ENCODE measurements around the gene UGT3A1.
"Not testable (repeated sequence)": the region's sequence is repeated elsewhere in the genome, so short reads cannot be mapped to it uniquely, and the experiment has no call there.

Gene UGT3A1

GRCh38 chr5:35990941-35991611, at the start of gene UGT3A1:
Gene UGT3A1 (minus strand): TSS chr5:35991390. CDS start chr5:35991240, 150 bp downstream.
- no peak for DNase-seq (ENCODE audit: low read depth)

GRCh38 chr5:36035696-36036095, 44.5 kb upstream of the UGT3A1 start:
- DNase-seq (ENCODE audit: low read depth), result no peak

- not testable (repeated sequence) for DNase-seq (ENCODE audit: low read depth)
Observed at GRCh38 chr5:36034536-36035134, 43.4 kb upstream of the UGT3A1 start.

GRCh38 chr5:36033486-36033885, 42.3 kb upstream of the UGT3A1 start:
- no peak for DNase-seq (ENCODE audit: low read depth)

GRCh38 chr5:36033047-36033446, 41.9 kb upstream of the UGT3A1 start:
- no peak for DNase-seq (ENCODE audit: low read depth)

- DNase-seq (ENCODE audit: low read depth), result no peak
Observed at GRCh38 chr5:36031223-36031622, 40.0 kb upstream of the UGT3A1 start.

GRCh38 chr5:36029914-36030313, 38.7 kb upstream of the UGT3A1 start:
- no peak for DNase-seq (ENCODE audit: low read depth)

- no peak for DNase-seq (ENCODE audit: low read depth)
Observed at GRCh38 chr5:36028816-36029465, 37.8 kb upstream of the UGT3A1 start.

- no peak for DNase-seq (ENCODE audit: low read depth)
Observed at GRCh38 chr5:36027711-36028110, 36.5 kb upstream of the UGT3A1 start.

GRCh38 chr5:36026706-36027465, 35.7 kb upstream of the UGT3A1 start:
- DNase-seq (ENCODE audit: low read depth), result no peak

GRCh38 chr5:36022246-36022645, 31.1 kb upstream of the UGT3A1 start:
- not testable (repeated sequence) for DNase-seq (ENCODE audit: low read depth)

- DNase-seq (ENCODE audit: low read depth), result not testable (repeated sequence)
Observed at GRCh38 chr5:36019584-36019983, 28.4 kb upstream of the UGT3A1 start.

GRCh38 chr5:36017622-36018021, 26.4 kb upstream of the UGT3A1 start:
- no peak for DNase-seq (ENCODE audit: low read depth)

- no peak for DNase-seq (ENCODE audit: low read depth)
Observed at GRCh38 chr5:36017004-36017403, 25.8 kb upstream of the UGT3A1 start.

GRCh38 chr5:36013182-36013581, 22.0 kb upstream of the UGT3A1 start:
- DNase-seq (ENCODE audit: low read depth), result no peak

GRCh38 chr5:36009698-36010097, 18.5 kb upstream of the UGT3A1 start:
- no peak for DNase-seq (ENCODE audit: low read depth)

GRCh38 chr5:36007366-36007765, 16.2 kb upstream of the UGT3A1 start:
- DNase-seq (ENCODE audit: low read depth), result no peak

- no peak for DNase-seq (ENCODE audit: low read depth)
Observed at GRCh38 chr5:36006163-36006562, 15.0 kb upstream of the UGT3A1 start.

GRCh38 chr5:36001032-36001431, 9.8 kb upstream of the UGT3A1 start:
- no peak for DNase-seq (ENCODE audit: low read depth)

- no peak for DNase-seq (ENCODE audit: low read depth)
Observed at GRCh38 chr5:35999547-35999946, 8.4 kb upstream of the UGT3A1 start.

- no peak for DNase-seq (ENCODE audit: low read depth)
Observed at GRCh38 chr5:35996076-35996475, 4.9 kb upstream of the UGT3A1 start.

- no peak for DNase-seq (ENCODE audit: low read depth)
Observed at GRCh38 chr5:35990520-35990919, 670 bp downstream of the UGT3A1 start.

GRCh38 chr5:35988529-35988928, 2.7 kb downstream of the UGT3A1 start:
- no peak for DNase-seq (ENCODE audit: low read depth)
